ENCODE data around the gene ASH1L. TPM values are rescaled to one million over a fixed set of nuclear protein-coding genes. Genes with fewer than 3 reads are reported as not detected.

The ASH1L gene
- total and polyA plus RNA-seq, 2 donors (not counting 3 experiments of a cell fraction or from before 2014, with no cell fraction given), result 11.6 to 29.2 TPM

DNA sequence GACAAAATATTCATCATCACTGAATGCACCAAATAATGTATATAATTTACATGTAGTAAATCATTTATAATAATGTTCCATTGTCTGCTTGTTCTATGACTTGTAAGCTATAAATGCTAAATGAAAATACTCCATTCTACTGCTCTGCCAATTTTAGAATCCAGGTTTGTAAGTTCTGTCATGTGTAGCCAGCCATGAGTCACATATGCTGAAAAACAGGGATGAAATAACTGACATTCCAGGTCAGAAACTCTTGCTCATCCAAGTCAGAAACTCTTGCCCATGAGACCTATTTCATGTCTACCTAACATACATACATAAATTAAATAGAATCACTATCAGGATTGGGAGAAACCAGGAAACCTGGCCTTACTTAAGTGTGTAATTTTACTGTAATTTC lies 95.6 kb downstream of the ASH1L start:
- Histone ChIP-seq H2AFZ (ENCODE audit: low read depth, low read length) (no peak overlapping the region), H3K27me3 (ENCODE audit: control insufficient read depth in 2 of 2, insufficient read depth in 2 of 2, low read length in 2 of 2) (no peaks in the 10 kb centered on the region), H4K20me1 (replicated peaks; ENCODE audit: control insufficient read depth, extremely low read depth, insufficient read depth, low read length) (no peaks in the 10 kb centered on the region), H3K4me1 (ENCODE audit: control insufficient read depth, extremely low read depth, insufficient read depth, low read length) (peaks cover 3% of the 10 kb centered on the region), H3K79me2 (ENCODE audit: control insufficient read depth, insufficient read depth, low read length) (peaks cover 3% of the 10 kb centered on the region), H3K4me3 (replicated peaks in 1 of 3; ENCODE audit: insufficient read depth in 1 of 3, low read depth in 1 of 3, low read length in 3 of 3) (no peak overlapping the region), H3K27ac (ENCODE audit: insufficient read depth, low read depth, low read length) (no peak overlapping the region), H3K9ac (replicated peaks; ENCODE audit: extremely low read depth, insufficient read depth, low read length) (no peak overlapping the region), H3K36me3 (ENCODE audit: control insufficient read depth in 2 of 2, extremely low read depth in 1 of 2, insufficient read depth in 2 of 2, low read length in 2 of 2) (no peaks in the 10 kb centered on the region), H3K4me2 (ENCODE audit: insufficient read depth, low read length) (no peak overlapping the region), H3K9me1 (replicated peaks; ENCODE audit: control insufficient read depth, extremely low read depth, insufficient read depth, low read length) (no peaks in the 10 kb centered on the region), H3K9me3 (replicated peaks; ENCODE audit: control insufficient read depth, insufficient read depth, low read length) (no peaks in the 10 kb centered on the region)
- no TSS peak for BruUV-seq (replicated peaks)
- intact Hi-C loops (cut with micrococcal nuclease) (no loop called here), dilution Hi-C loops (cut with MboI; ENCODE audit: extremely low pct_ligation_motif_present, low sequenced_read_pairs) (no loop called here)
- ChIA-PET CTCF (interaction anchor here (1.1 to 1.2 kb wide), 2 partner anchors 10 to 37 kb away, joined by 3 read pairs; no protein-coding TSS in a partner anchor), POLR2A (interaction anchor here (0.6 to 1.0 kb wide), 2 partner anchors 96 to 116 kb away, joined by 3 to 4 read pairs; partner anchors contain the start of gene ASH1L)
- no peak for FAIRE-seq
- TF ChIP-seq POLR2A (IDR thresholded peaks at IDR 0.05; ENCODE audit: low read depth, low read length), result no peak
- TF ChIP-seq JUN (IDR thresholded peaks at IDR 0.05; ENCODE audit: borderline replicate concordance, insufficient read depth, insufficient read length, low read depth), result no peak
- no peak for TF ChIP-seq FOS (IDR thresholded peaks at IDR 0.05; ENCODE audit: borderline replicate concordance, insufficient read depth, low read length)
- no peak for TF ChIP-seq EZH2 (IDR thresholded peaks at IDR 0.05; ENCODE audit: borderline replicate concordance, low read depth, low read length, severe bottlenecking)
- TF ChIP-seq GATA2 (IDR thresholded peaks at IDR 0.05; ENCODE audit: insufficient read depth, insufficient read length, low read depth, low read length), result no peak
- no peak for TF ChIP-seq MYC (IDR thresholded peaks at IDR 0.05; ENCODE audit: low read depth, low read length)
- TF ChIP-seq, protein P1, sequence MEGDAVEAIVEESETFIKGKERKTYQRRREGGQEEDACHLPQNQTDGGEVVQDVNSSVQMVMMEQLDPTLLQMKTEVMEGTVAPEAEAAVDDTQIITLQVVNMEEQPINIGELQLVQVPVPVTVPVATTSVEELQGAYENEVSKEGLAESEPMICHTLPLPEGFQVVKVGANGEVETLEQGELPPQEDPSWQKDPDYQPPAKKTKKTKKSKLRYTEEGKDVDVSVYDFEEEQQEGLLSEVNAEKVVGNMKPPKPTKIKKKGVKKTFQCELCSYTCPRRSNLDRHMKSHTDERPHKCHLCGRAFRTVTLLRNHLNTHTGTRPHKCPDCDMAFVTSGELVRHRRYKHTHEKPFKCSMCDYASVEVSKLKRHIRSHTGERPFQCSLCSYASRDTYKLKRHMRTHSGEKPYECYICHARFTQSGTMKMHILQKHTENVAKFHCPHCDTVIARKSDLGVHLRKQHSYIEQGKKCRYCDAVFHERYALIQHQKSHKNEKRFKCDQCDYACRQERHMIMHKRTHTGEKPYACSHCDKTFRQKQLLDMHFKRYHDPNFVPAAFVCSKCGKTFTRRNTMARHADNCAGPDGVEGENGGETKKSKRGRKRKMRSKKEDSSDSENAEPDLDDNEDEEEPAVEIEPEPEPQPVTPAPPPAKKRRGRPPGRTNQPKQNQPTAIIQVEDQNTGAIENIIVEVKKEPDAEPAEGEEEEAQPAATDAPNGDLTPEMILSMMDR (IDR thresholded peaks at IDR 0.05; ENCODE audit: extremely low read depth in 1 of 2, insufficient read depth in 1 of 2, low read depth in 1 of 2, low read length in 2 of 2), result no peak
- TF ChIP-seq POLR2AphosphoS5 (IDR thresholded peaks at IDR 0.05; ENCODE audit: insufficient read depth, low read depth, low read length), result no peak
- TF ChIP-seq, protein P2, sequence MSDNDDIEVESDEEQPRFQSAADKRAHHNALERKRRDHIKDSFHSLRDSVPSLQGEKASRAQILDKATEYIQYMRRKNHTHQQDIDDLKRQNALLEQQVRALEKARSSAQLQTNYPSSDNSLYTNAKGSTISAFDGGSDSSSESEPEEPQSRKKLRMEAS (IDR thresholded peaks at IDR 0.05; ENCODE audit: insufficient read depth, insufficient read length), result no peak
- DNase-seq (ENCODE audit: low read depth, low spot score), result peak; percentile 57

Measured in endothelial cell of umbilical vein (primary cell).